Brain microvascular endothelial cell (primary cell): ENCODE data around the gene PXDN.

Experiments
- DNase-seq: peaks from one replicate; pipeline ENCODE4 v3.0.0-alpha.2; 2020
- H3K27ac ChIP-seq: fragments of 250-450 bp; sonication (Bioruptor Pico); 2 replicates; pipeline ENCODE4 v1.5.1; 2020; ENCODE audit warnings: mild to moderate bottlenecking, moderate library complexity
- H3K27me3 ChIP-seq: fragments of 250-450 bp; sonication (Bioruptor Pico); replicated peaks from 2 replicates; pipeline ENCODE4 v1.5.1; 2020; ENCODE audit warnings: mild to moderate bottlenecking
- H3K36me3 ChIP-seq: fragments of 250-450 bp; sonication (Bioruptor Pico); replicated peaks from 2 replicates; pipeline ENCODE4 v1.5.1; 2020; ENCODE audit warnings: mild to moderate bottlenecking
- H3K4me3 ChIP-seq: 2 replicates; pipeline ENCODE4 v1.5.1; 2011; ENCODE audit warnings: low read depth, mild to moderate bottlenecking, control low read depth, low read length, moderate library complexity
- in situ Hi-C: cut with HindIII; loops from 2 replicates; pipeline ENCODE4 v1.10.0; 2017; ENCODE audit warnings: low sequenced_read_pairs, low pct_ligation_motif_present
- TF ChIP-seq, protein P1 (sequence below): IDR thresholded peaks from 2 replicates; pipeline ENCODE4 v1.5.1; 2011; ENCODE audit warnings: low read depth, mild to moderate bottlenecking, moderate library complexity, low read length, control low read depth, inconsistent platforms; ENCODE audit errors: missing control alignments

Gene PXDN

GRCh38 chr2:1673160-1673944 is 71.0 kb downstream of the PXDN start:
- in situ Hi-C loops = no loop called here
- no peak overlapping the region for H3K27ac ChIP-seq
- no peak overlapping the region for H3K4me3 ChIP-seq
- H3K27me3 ChIP-seq = no peaks in the 10 kb centered on the region
- TF ChIP-seq, protein P1, sequence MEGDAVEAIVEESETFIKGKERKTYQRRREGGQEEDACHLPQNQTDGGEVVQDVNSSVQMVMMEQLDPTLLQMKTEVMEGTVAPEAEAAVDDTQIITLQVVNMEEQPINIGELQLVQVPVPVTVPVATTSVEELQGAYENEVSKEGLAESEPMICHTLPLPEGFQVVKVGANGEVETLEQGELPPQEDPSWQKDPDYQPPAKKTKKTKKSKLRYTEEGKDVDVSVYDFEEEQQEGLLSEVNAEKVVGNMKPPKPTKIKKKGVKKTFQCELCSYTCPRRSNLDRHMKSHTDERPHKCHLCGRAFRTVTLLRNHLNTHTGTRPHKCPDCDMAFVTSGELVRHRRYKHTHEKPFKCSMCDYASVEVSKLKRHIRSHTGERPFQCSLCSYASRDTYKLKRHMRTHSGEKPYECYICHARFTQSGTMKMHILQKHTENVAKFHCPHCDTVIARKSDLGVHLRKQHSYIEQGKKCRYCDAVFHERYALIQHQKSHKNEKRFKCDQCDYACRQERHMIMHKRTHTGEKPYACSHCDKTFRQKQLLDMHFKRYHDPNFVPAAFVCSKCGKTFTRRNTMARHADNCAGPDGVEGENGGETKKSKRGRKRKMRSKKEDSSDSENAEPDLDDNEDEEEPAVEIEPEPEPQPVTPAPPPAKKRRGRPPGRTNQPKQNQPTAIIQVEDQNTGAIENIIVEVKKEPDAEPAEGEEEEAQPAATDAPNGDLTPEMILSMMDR = no peak
- H3K36me3 ChIP-seq = peaks cover 67% of the 10 kb centered on the region
- DNase-seq = no peak

DNA sequence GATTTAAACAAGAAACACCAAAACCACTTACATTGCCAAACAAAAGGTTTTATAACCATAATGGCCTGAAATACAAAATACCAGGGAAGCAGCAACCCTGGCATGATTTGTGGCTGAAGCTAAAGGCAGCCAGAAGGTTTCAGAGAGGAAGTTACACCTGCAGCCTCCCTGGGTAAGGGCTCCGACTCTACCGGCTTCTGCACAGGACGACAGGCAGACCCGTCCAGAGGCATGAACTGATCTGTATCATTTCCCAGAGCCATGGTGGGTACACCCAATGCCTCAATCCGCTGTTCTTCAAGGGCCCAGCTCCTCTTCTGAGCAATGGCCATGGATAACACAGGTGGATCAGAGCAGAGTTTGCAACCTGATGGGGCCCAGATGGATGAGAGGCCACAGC is 71.6 kb downstream of the PXDN start:
- Histone ChIP-seq H3K36me3 (peaks cover 62% of the 10 kb centered on the region), H3K27me3 (no peaks in the 10 kb centered on the region), H3K4me3 (no peak overlapping the region), H3K27ac (no peak overlapping the region)
- DNase-seq = no peak
- TF ChIP-seq, protein P1 = no peak
- in situ Hi-C loops = no loop called here

GRCh38 chr2:1671916-1672315 is 72.4 kb downstream of the PXDN start:
- peaks cover 54% of the 10 kb centered on the region for H3K36me3 ChIP-seq
- no peaks in the 10 kb centered on the region for H3K27me3 ChIP-seq
- DNase-seq = no peak
- TF ChIP-seq, protein P1 = no peak
- H3K27ac ChIP-seq = no peak overlapping the region
- no peak overlapping the region for H3K4me3 ChIP-seq
- in situ Hi-C loops = no loop called here

DNA sequence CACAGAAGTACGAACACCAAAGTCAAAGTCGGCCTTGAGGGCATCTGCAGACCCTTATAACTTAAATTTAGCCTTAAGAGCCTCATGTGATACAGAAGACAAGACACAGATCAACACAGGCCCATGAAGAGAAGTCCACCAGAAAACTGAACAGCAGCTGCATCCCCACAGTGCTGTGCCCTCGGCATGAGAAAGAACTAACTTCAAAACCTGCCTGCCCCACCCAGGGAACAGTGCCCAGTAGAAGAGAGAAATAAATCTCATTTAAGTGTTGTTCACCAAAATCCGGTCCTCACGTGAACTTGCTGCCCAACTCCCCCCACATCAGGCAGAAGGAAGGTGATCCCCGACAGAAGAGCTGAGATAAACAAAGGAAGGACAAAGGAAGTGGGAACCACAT is 73.7 kb downstream of the PXDN start:
- in situ Hi-C loops = no loop called here
- no peak overlapping the region for H3K27ac ChIP-seq
- H3K27me3 ChIP-seq = no peaks in the 10 kb centered on the region
- no peak for DNase-seq
- H3K4me3 ChIP-seq = no peak overlapping the region
- TF ChIP-seq, protein P1 = no peak
- H3K36me3 ChIP-seq = peaks cover 52% of the 10 kb centered on the region

DNA sequence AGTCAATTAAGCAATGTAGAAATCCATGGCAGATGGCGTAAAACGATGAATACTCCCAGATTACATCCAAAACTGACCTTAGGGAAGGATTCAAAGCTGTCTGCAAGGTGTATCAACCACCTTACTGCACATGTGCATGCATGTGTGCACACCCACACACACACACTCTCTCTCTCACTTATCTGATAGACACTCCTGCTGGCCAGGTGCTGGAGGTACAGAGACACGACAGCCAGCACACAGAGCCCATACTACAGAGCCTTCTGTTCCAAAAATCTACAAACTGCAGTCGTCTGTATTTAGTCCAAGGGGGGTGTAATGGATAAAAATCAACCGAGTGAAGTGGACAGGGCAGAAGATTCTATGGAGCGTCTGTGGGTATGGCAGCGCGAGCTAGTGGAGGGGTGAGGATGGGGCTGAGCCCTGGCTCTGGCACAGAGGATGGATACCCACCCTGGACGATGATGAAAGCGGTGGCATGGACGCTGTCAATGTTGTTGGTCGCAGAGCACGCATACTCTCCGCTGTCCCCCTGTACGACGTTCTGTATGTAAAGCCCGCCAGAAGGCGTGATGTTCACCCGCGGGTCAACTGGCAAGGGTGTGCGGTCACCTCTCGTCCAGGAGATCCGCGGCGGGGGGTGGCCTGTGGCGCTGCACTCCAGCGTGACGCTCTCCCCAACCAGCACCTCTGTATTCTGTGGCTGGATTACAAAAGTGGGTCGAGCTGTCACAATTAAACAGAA is 78.4 kb downstream of the PXDN start:
- Histone ChIP-seq H3K36me3 (peaks cover 70% of the 10 kb centered on the region), H3K27me3 (no peaks in the 10 kb centered on the region), H3K4me3 (no peak overlapping the region), H3K27ac (no peak overlapping the region)
- no peak for DNase-seq
- in situ Hi-C loops = no loop called here
- TF ChIP-seq, protein P1 = peak; percentile 9
